ENCODE measurements around the gene NCKAP5.

The NCKAP5 gene

GRCh38 chr2:132897111-132897510 lies 671.2 kb downstream of the NCKAP5 start:
- DNase-seq (ENCODE audit: low read depth): no peak
- TF ChIP-seq CTCF (IDR thresholded peaks at IDR 0.05; ENCODE audit: control insufficient read depth, extremely low read depth, insufficient read depth): no peak
- H3K4me3 ChIP-seq (ENCODE audit: low read depth, low read length): no peak overlapping the region

- H3K4me3 ChIP-seq (ENCODE audit: low read depth, low read length): no peak overlapping the region
- no peak for TF ChIP-seq CTCF (IDR thresholded peaks at IDR 0.05; ENCODE audit: control insufficient read depth, extremely low read depth, insufficient read depth)
- no peak for DNase-seq (ENCODE audit: low read depth)
These were observed 672.2 kb downstream of the NCKAP5 start for GRCh38 chr2:132896073-132896472.

- no peak for TF ChIP-seq CTCF (IDR thresholded peaks at IDR 0.05; ENCODE audit: control insufficient read depth, extremely low read depth, insufficient read depth)
- no peak for DNase-seq (ENCODE audit: low read depth)
These were observed 676.8 kb downstream of the NCKAP5 start for GRCh38 chr2:132891498-132891897.

GRCh38 chr2:132886574-132886973 lies 681.7 kb downstream of the NCKAP5 start:
- TF ChIP-seq CTCF (IDR thresholded peaks at IDR 0.05; ENCODE audit: control insufficient read depth, extremely low read depth, insufficient read depth): no peak
- H3K4me3 ChIP-seq (ENCODE audit: low read depth, low read length): no peak overlapping the region
- no peak for DNase-seq (ENCODE audit: low read depth)

More at GRCh38 chr2:132891498-132891897, 676.8 kb downstream of the NCKAP5 start:
- H3K4me3 ChIP-seq (ENCODE audit: low read depth, low read length): no peak overlapping the region

DNA sequence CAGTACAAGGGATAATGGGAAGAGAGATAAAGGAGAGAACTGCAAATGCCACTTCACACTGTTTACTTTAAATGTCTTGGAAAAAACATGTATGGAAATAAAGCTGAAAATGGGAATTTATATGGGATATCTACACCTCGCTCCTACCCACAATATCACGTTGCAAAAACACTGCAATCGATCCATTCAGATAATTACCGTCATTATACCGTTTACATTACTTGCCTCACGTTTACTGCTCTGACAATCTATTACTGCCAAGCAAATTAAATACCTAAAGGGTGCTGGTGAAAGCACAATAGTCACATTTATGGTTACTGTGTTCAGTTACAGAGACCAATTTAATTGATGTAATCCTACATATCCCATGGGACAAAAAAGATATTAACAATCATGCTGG lies 683.6 kb downstream of the NCKAP5 start:
- no peak overlapping the region for H3K4me3 ChIP-seq (ENCODE audit: low read depth, low read length)
- TF ChIP-seq CTCF (IDR thresholded peaks at IDR 0.05; ENCODE audit: control insufficient read depth, extremely low read depth, insufficient read depth): no peak
- DNase-seq (ENCODE audit: low read depth): no peak

- DNase-seq (ENCODE audit: low read depth): no peak
These were observed 684.0 kb downstream of the NCKAP5 start for GRCh38 chr2:132884292-132884691.

More at GRCh38 chr2:132884292-132884691, 684.0 kb downstream of the NCKAP5 start:
- no peak for TF ChIP-seq CTCF (IDR thresholded peaks at IDR 0.05; ENCODE audit: control insufficient read depth, extremely low read depth, insufficient read depth)
- H3K4me3 ChIP-seq (ENCODE audit: low read depth, low read length): no peak overlapping the region

Measured in LNCaP clone FGC (cell line).